ENCODE results near the gene SCAI.
A peak's percentile ranks its signal among the peaks of the same experiment; 100 is the strongest.
"Not testable (repeated sequence)": the region's sequence is repeated elsewhere in the genome, so short reads cannot be mapped to it uniquely, and the experiment has no call there.

The SCAI gene

DNA sequence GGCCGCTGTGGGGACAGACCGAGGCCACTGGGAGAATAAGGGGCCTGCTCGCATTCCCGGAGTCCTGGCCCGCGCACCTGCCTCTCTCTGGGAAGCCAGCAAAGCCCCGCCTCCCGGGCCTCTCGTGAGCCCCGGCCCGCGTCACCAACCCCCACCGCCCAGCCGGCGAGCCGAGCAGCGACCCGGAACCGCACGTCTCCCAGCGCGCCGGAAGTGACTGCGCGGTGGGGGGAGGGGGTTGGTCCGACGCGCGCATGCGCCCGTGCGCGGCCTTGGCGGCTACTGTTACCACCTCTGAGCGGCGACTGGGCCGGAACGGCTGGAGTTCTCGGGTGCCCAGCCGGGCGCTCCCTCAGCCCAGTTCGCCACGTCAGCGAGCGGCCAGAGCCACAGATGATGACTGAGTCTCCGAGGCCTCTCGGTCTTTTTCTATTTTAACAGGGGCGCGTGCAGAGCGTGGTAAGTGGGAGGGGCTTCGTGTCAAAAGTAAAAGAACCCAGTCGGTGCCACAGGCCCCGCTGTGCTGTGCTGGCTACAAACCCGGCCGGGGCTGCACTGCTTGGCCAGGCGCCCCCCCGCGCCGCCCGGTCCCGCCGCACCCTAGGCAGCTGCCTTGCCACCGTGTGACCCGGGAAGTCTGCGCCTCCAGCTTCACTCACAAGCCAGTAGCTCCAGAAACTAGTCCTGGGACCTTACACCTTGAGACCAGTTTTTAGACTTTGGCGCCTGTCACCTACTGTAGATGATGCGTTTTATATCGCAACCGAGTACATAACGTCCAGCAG lies 202.2 kb downstream of the SCAI start, which contains the start of gene GOLGA1:
GOLGA1 (minus strand) TSS at position 190 of the 785 bp plus-strand sequence. CDS start 2,372 bp downstream, outside the sequence.
- peak; percentile 77 to 88 for DNase-seq

DNA sequence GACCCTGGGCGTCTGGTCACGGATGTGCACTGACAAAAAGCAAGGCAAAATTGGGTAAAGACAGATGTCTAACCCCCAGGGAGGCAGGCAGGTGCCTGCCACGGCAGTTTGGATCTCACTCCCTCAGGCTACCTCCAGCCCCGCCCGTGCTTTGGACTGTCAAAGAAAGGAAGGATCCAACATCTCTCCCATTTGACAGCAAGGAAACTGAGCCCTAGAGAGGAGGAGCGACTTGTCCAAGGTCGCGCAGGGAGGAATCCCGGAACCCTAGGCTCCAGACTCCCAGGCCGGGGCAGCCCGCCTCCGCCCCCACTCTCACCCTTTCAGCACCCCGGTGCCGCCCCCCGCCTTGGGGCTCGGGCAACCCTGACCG lies 202.8 kb downstream of the SCAI start:
- DNase-seq: no peak

DNA sequence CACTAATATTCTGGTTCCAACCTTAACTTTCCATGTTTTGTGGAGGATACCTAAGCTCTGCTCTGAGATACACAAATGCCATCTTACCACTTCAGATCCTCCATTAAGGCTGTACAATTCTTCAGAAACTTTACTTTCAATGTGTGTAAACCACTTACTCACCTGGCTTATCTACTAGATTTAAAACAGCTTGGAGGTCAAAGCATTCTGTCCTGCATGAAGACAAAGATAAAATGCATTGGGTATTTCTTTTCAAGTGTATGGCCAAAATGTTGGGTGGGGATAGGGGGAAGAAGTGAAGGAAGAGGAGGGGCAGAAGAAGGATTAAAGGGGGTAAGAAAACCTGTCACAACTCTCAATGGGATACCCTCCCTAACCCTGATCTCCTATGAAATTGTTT lies 203.4 kb downstream of the SCAI start:
- no peak for DNase-seq

- no peak for DNase-seq
Observed at GRCh38 chr9:124934290-124934689, 209.0 kb downstream of the SCAI start.

DNA sequence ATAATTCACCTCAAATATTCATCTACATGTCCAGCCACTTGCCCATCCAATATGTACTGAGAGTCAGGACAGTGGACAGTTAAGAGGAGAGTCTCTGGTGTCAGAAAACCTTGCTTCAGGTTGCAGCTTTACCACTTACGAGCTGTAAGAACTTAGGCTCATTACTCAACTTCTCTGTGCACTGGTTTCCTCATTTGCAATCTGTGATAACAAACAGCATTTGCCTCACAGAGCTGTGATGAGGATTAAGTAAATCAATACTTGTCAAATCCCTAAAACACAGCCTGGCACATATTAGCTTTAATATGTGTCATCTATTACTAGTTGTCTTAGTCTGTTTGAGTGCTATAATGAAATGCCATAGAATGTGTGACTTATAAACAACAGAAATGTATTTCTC lies 211.0 kb downstream of the SCAI start:
- DNase-seq: no peak

DNA sequence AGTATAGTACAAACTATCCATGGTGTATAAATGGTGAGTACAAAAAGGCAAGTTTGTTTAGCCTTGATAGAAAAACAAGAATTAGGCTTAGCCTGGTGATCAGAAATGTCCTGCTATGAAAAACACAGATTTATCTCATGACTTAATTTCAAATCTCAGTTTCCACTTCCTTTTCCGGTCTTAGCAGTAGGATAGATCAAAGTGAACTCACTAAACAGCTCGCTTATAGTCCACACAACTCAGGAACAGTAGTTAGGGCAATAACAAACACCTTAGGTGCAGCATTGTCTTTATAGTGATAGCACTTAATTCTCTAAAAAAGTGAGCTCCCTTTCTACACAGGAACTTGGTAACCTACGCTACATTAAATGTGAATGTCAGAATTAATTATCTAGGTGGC lies 213.9 kb downstream of the SCAI start:
- no peak for DNase-seq

- DNase-seq: no peak
Observed at GRCh38 chr9:124928116-124928515, 215.2 kb downstream of the SCAI start.

- DNase-seq: not testable (repeated sequence)
Observed at GRCh38 chr9:124920394-124920793, 222.9 kb downstream of the SCAI start.

DNA sequence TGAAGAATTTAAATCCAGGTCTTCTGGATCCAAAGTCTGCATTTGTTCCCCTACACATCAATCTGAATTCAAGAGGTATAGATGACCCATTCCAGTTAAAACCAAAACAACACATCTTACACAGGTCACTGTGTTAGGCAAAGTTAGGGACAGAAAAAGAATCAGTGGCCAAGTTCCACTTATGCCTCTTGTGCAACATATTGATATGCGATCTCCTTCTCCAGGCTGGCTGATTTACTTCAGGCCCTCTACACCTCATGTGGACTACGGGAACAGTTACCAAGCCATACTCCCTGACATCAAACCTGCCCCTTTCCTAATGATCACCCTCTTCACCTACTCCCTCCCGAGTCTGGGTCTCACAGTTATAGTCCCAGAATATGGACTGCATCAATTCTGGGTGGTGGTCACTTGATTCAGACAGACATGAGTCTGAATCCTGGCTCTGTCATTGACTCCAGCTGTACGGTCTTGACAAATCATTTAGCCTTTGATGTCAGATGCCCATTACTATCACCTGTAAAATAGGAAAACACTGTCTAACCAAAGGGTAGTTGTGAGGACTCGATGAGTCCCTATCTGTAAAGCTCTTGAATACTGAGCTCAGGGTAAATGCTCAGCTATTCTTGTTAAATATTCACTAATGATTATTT lies 228.4 kb downstream of the SCAI start:
- no peak for DNase-seq

DNA sequence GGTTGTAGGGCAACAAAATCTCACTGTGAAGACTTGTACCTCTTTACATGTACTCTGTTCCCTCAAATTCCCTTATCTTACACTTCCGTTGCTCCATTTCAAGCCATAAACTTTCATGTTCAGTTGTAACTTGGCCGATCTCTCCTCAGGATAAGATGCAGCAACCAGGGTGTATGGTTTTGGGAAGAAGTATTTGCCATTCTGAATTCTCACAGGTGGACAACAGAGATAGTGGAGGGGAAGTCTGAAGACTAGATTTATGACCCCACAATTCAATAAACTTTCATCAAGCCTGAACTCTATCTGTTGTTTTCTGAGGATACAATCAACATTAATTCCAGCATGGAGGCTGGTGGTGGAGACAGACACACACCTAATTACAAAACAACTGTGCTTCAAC lies 229.9 kb downstream of the SCAI start:
- no peak for DNase-seq

GRCh38 chr9:124911766-124912165 lies 231.6 kb downstream of the SCAI start:
- DNase-seq: no peak

DNA sequence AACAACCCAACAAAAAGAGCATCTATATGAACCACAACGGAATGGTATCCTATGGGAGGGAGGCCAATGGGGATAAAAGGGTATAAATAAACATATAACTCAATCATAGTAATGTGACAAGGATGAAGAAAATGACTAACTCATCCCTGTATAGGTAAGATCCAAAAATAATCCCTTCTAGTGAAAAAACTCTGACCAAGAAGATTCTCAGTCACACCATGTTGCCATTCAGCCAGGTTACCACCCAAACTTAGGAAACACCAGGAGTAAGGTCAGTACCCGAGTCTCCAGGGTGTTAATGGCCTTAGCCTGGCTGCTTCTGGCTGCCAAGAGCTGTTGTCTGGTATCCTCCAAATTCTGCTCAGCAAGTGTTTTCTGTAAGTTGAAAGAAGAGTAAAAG lies 235.2 kb downstream of the SCAI start:
- no peak for DNase-seq

DNA sequence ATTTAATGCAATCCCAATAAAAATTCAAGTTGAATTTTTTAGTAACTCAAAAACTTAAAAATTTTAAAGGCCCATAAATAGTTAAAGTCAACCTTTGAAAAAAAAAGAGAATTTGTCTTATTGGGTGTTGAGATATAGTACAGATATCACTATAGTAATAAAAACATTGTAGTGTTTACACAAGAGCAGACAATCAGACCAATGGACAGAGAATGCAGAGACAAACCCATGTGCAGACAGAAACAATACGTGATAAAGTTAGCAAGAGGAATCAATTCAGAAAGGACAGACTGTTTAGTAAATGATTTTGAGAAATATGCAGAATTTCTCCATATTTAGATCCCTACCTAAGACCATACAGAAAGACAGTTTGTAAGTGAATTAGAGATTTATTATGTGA lies 236.4 kb downstream of the SCAI start:
- no peak for DNase-seq

DNA sequence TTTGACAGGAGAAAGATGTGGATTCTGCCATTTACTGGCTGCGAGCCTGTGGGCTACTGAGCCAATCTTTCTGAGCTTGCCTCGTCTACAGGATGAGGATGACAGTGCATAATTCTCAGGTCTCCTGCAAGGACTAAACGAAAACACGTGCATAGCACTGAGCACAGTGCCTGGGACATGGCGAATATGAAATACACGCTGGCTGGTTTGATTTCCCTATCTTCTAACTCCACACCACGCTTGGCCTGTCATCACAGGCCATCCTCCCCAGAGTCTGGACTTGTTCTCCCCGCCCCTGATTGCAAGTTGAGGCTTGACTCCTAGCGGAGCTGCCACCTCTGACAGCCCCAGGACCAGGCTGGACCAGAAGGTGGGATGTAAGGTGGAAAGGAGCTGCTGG lies 243.5 kb downstream of the SCAI start:
- DNase-seq: no peak

- DNase-seq: no peak
Observed at GRCh38 chr9:124897570-124898460, 245.5 kb downstream of the SCAI start.

- DNase-seq: peak in 1 of 2 donors; percentile 22
Observed at GRCh38 chr9:124894741-124895170, 248.6 kb downstream of the SCAI start.

GRCh38 chr9:124894035-124894740 lies 249.1 kb downstream of the SCAI start:
- DNase-seq: no peak
